ENCODE results near the gene FCF1.

Gene FCF1

DNA sequence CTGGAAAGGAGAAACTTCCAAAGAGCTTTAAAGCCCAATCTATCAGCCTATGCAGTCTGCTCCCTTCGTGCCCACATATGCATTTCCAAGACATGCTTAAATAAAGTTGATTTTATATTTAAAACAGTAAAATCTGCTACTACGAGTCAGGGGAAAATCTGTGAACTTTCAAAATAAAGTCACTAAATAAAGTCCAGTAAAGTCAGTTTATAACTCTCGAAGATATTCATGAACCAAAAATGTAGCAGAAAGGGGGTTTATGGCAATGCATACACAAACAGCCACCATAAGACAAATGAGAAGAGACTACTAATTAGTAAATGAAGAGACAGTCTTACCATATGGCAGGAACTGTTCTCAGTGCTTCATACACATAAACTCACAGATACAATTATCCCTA is 19.8 kb upstream of the FCF1 start:
- Histone ChIP-seq H2AFZ (ENCODE audit: low read length) (no peak overlapping the region), H3K79me2 (ENCODE audit: low read length) (no peaks in the 10 kb centered on the region), H3K27ac (ENCODE audit: low read length) (no peak overlapping the region), H3K4me3 (ENCODE audit: low read length) (no peak overlapping the region), H3K4me2 (ENCODE audit: low read depth, low read length) (no peak overlapping the region), H3K9me3 (replicated peaks; ENCODE audit: insufficient read depth, low read length) (no peaks in the 10 kb centered on the region), H3K36me3 (replicated peaks; ENCODE audit: insufficient read depth, low read length) (no peaks in the 10 kb centered on the region), H3F3A (ENCODE audit: insufficient read depth, low read length) (no peaks in the 10 kb centered on the region), H3K4me1 (ENCODE audit: low read length) (no peaks in the 10 kb centered on the region), H3K27me3 (replicated peaks; ENCODE audit: insufficient read depth, low read length) (no peaks in the 10 kb centered on the region), H3K9ac (ENCODE audit: low read length) (no peak overlapping the region), H3K9me2 (replicated peaks; ENCODE audit: insufficient read depth, low read length) (no peaks in the 10 kb centered on the region), H4K20me1 (ENCODE audit: insufficient read depth, low read length) (no peaks in the 10 kb centered on the region)
- DNase-seq: no peak
- TF ChIP-seq EZH2 (optimal IDR thresholded peaks at IDR 0.05; ENCODE audit: low read depth, low read length): no peak
- TF ChIP-seq, protein P1, sequence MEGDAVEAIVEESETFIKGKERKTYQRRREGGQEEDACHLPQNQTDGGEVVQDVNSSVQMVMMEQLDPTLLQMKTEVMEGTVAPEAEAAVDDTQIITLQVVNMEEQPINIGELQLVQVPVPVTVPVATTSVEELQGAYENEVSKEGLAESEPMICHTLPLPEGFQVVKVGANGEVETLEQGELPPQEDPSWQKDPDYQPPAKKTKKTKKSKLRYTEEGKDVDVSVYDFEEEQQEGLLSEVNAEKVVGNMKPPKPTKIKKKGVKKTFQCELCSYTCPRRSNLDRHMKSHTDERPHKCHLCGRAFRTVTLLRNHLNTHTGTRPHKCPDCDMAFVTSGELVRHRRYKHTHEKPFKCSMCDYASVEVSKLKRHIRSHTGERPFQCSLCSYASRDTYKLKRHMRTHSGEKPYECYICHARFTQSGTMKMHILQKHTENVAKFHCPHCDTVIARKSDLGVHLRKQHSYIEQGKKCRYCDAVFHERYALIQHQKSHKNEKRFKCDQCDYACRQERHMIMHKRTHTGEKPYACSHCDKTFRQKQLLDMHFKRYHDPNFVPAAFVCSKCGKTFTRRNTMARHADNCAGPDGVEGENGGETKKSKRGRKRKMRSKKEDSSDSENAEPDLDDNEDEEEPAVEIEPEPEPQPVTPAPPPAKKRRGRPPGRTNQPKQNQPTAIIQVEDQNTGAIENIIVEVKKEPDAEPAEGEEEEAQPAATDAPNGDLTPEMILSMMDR (IDR thresholded peaks at IDR 0.05; ENCODE audit: low read length): no peak
- TF ChIP-seq EZH2phosphoT487 (IDR thresholded peaks at IDR 0.05; ENCODE audit: low read length): no peak

DNA sequence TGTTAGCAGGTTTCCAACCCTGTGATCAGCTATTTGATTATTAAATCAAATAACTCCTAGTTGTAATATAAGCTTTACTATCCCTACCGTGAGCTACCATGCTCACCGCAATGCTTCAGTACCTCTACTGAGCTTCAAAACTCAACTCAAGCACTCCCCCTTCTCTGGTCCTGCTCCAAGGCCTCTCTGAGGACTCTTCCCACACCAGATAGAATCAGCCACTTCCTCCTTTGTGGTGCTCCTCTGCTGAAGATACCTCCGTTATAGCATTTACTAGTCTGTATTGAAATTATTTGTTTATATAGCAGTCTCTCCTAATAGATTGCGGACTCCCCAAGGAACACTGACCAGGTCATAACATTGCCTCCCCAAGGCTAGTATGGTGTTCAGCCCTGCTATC is 17.5 kb upstream of the FCF1 start:
- Histone ChIP-seq H3K9me2 (replicated peaks; ENCODE audit: insufficient read depth, low read length) (no peaks in the 10 kb centered on the region), H4K20me1 (ENCODE audit: insufficient read depth, low read length) (no peaks in the 10 kb centered on the region), H3K9ac (ENCODE audit: low read length) (no peak overlapping the region), H2AFZ (ENCODE audit: low read length) (no peak overlapping the region), H3K27me3 (replicated peaks; ENCODE audit: insufficient read depth, low read length) (no peaks in the 10 kb centered on the region), H3K79me2 (ENCODE audit: low read length) (no peaks in the 10 kb centered on the region), H3K4me2 (ENCODE audit: low read depth, low read length) (no peak overlapping the region), H3K4me1 (ENCODE audit: low read length) (no peaks in the 10 kb centered on the region), H3K27ac (ENCODE audit: low read length) (no peak overlapping the region), H3K9me3 (replicated peaks; ENCODE audit: insufficient read depth, low read length) (no peaks in the 10 kb centered on the region), H3K4me3 (ENCODE audit: low read length) (no peak overlapping the region), H3F3A (ENCODE audit: insufficient read depth, low read length) (no peaks in the 10 kb centered on the region), H3K36me3 (replicated peaks; ENCODE audit: insufficient read depth, low read length) (no peaks in the 10 kb centered on the region)
- TF ChIP-seq EZH2phosphoT487 (IDR thresholded peaks at IDR 0.05; ENCODE audit: low read length) (no peak), EZH2 (optimal IDR thresholded peaks at IDR 0.05; ENCODE audit: low read depth, low read length) (no peak)
- TF ChIP-seq, protein P1 (IDR thresholded peaks at IDR 0.05; ENCODE audit: low read length): no peak
- DNase-seq: no peak

DNA sequence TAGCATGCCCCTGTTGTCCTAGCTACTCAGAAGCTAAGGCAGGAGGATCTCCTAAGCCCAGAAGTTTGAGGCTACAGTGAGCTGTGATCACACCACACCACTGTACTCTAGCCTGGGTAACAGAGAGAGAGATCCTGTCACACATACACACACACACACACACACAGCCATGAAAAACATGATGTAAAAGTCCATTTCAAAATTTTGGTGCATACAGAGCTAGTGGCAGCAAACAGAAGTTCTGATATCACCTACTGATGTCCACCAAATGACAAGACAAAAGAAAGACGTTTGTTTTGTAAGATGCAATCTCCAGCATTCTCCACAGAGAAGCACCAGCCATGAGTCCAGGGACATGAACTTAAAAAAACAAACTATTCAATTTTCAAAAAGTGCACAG is 15.9 kb upstream of the FCF1 start:
- no peak overlapping the region for H3K4me3 ChIP-seq (ENCODE audit: low read length)
- no peak for DNase-seq
- H3F3A ChIP-seq (ENCODE audit: insufficient read depth, low read length): no peaks in the 10 kb centered on the region
- TF ChIP-seq EZH2 (optimal IDR thresholded peaks at IDR 0.05; ENCODE audit: low read depth, low read length): no peak
- TF ChIP-seq, protein P1 (IDR thresholded peaks at IDR 0.05; ENCODE audit: low read length): no peak
- no peaks in the 10 kb centered on the region for H3K9me3 ChIP-seq (replicated peaks; ENCODE audit: insufficient read depth, low read length)
- H2AFZ ChIP-seq (ENCODE audit: low read length): no peak overlapping the region
- H4K20me1 ChIP-seq (ENCODE audit: insufficient read depth, low read length): no peaks in the 10 kb centered on the region
- H3K4me1 ChIP-seq (ENCODE audit: low read length): no peaks in the 10 kb centered on the region
- H3K4me2 ChIP-seq (ENCODE audit: low read depth, low read length): no peak overlapping the region
- H3K27ac ChIP-seq (ENCODE audit: low read length): no peak overlapping the region
- H3K9ac ChIP-seq (ENCODE audit: low read length): no peak overlapping the region
- no peaks in the 10 kb centered on the region for H3K27me3 ChIP-seq (replicated peaks; ENCODE audit: insufficient read depth, low read length)
- no peaks in the 10 kb centered on the region for H3K9me2 ChIP-seq (replicated peaks; ENCODE audit: insufficient read depth, low read length)
- no peaks in the 10 kb centered on the region for H3K79me2 ChIP-seq (ENCODE audit: low read length)
- H3K36me3 ChIP-seq (replicated peaks; ENCODE audit: insufficient read depth, low read length): no peaks in the 10 kb centered on the region
